HG02678 (cell line): ENCODE data around the gene MED22.

ENCODE experiments used
- ATAC-seq: cut with Tn5 transposase; IDR thresholded peaks from one replicate; pipeline ENCODE4 v1.9.1; 2021; ENCODE audit warnings: mild to moderate bottlenecking, moderate library complexity; ENCODE audit not compliant: unreplicated experiment

Gene MED22

GRCh38 chr9:133356391-133357091 lies 8.6 kb upstream of the MED22 start, which contains the start of the genes SURF1 and SURF2:
SURF1 (minus strand) TSS chr9:133356487; CDS start chr9:133356453, 34 bp downstream.
SURF2 (plus strand) TSS chr9:133356550; CDS start chr9:133356593, 43 bp downstream.
- ATAC-seq: peak; percentile 71

GRCh38 chr9:133355881-133356357 lies 8.0 kb upstream of the MED22 start:
- peak; percentile 44 for ATAC-seq

GRCh38 chr9:133354766-133355165 lies 6.8 kb upstream of the MED22 start:
- ATAC-seq: no peak

- ATAC-seq: no peak
Observed at GRCh38 chr9:133353548-133353947, 5.6 kb upstream of the MED22 start.

- no peak for ATAC-seq
Observed at GRCh38 chr9:133352635-133353340, 4.9 kb upstream of the MED22 start.

GRCh38 chr9:133351908-133352634 lies 4.1 kb upstream of the MED22 start:
- no peak for ATAC-seq

GRCh38 chr9:133351526-133351907 lies 3.6 kb upstream of the MED22 start:
- no peak for ATAC-seq

- ATAC-seq: no peak
Observed at GRCh38 chr9:133349965-133350616, 2.2 kb upstream of the MED22 start.

GRCh38 chr9:133348718-133349573 lies 1.0 kb upstream of the MED22 start:
- no peak for ATAC-seq

- ATAC-seq: peak; percentile 27
Observed at GRCh38 chr9:133347515-133347984, 381 bp downstream of the MED22 start.

- ATAC-seq: no peak
Observed at GRCh38 chr9:133346021-133346785, 1.7 kb downstream of the MED22 start.

- no peak for ATAC-seq
Observed at GRCh38 chr9:133345596-133345995, 2.3 kb downstream of the MED22 start.

GRCh38 chr9:133344979-133345378 lies 3.0 kb downstream of the MED22 start:
- ATAC-seq: no peak

- ATAC-seq: no peak
Observed at GRCh38 chr9:133344071-133344470, 3.9 kb downstream of the MED22 start.

- no peak for ATAC-seq
Observed at GRCh38 chr9:133342570-133342969, 5.4 kb downstream of the MED22 start.

GRCh38 chr9:133342069-133342406 lies 5.9 kb downstream of the MED22 start:
- no peak for ATAC-seq

GRCh38 chr9:133341369-133342068 lies 6.4 kb downstream of the MED22 start:
- no peak for ATAC-seq

- no peak for ATAC-seq
Observed at GRCh38 chr9:133340916-133341315, 7.0 kb downstream of the MED22 start.

GRCh38 chr9:133340256-133340655 lies 7.7 kb downstream of the MED22 start:
- ATAC-seq: no peak
